OCI-LY1 (cell line): ENCODE data around the gene MMEL1.

ENCODE experiments used
- H2AFZ ChIP-seq: fragments of 200-600 bp; sonication (generic), shearing (Covaris generic); 2 replicates; pipeline ENCODE4 v1.6.0; 2014; ENCODE audit warnings: antibody characterized with exemption, mild to moderate bottlenecking, low read length
- H3F3A ChIP-seq: fragments of 200-600 bp; sonication (generic), shearing (Covaris generic); 2 replicates; pipeline ENCODE4 v1.6.0; 2014; ENCODE audit warnings: mild to moderate bottlenecking, antibody characterized with exemption, low read length, moderate library complexity; ENCODE audit not compliant: insufficient read depth
- H3K27ac ChIP-seq: fragments of 200-600 bp; sonication (generic); 2 replicates; pipeline ENCODE4 v1.5.1; 2014; ENCODE audit warnings: low read length, mixed run types, mild to moderate bottlenecking, low read depth; ENCODE audit not compliant: poor library complexity, severe bottlenecking
- H3K27me3 ChIP-seq: fragments of 200-600 bp; sonication (generic); 2 replicates; pipeline ENCODE4 v1.6.0; 2014; ENCODE audit warnings: antibody characterized with exemption, mild to moderate bottlenecking, low read length, moderate library complexity; ENCODE audit not compliant: insufficient read depth
- H3K36me3 ChIP-seq: fragments of 200-600 bp; sonication (generic); 2 replicates; pipeline ENCODE4 v1.6.1; 2014; ENCODE audit warnings: mild to moderate bottlenecking, antibody characterized with exemption, low read length, moderate library complexity, mixed read lengths; ENCODE audit not compliant: insufficient read depth
- H3K4me1 ChIP-seq: fragments of 200-600 bp; sonication (generic); 2 replicates; pipeline ENCODE4 v1.5.1; 2014; ENCODE audit warnings: mild to moderate bottlenecking, low read length, moderate library complexity; ENCODE audit not compliant: insufficient read depth, severe bottlenecking
- H3K4me2 ChIP-seq: fragments of 200-600 bp; sonication (generic), shearing (Covaris generic); 2 replicates; pipeline ENCODE4 v1.6.1; 2014; ENCODE audit warnings: low read length
- H3K4me3 ChIP-seq: fragments of 200-600 bp; sonication (generic); 2 replicates; pipeline ENCODE4 v1.5.1; 2014; ENCODE audit warnings: low read length, low read depth, mild to moderate bottlenecking, mixed read lengths; ENCODE audit not compliant: poor library complexity, severe bottlenecking
- H3K79me2 ChIP-seq: fragments of 200-600 bp; shearing (Covaris generic); 2 replicates; pipeline ENCODE4 v1.6.1; 2016; ENCODE audit warnings: mixed run types, low read length, mixed read lengths; ENCODE audit not compliant: insufficient read depth
- H3K9ac ChIP-seq: fragments of 200-600 bp; sonication (generic), shearing (Covaris generic); 2 replicates; pipeline ENCODE4 v1.6.1; 2014; ENCODE audit warnings: mild to moderate bottlenecking, low read length, mixed read lengths
- H3K9me2 ChIP-seq: fragments of 200-600 bp; sonication (generic), shearing (Covaris generic); 2 replicates; pipeline ENCODE4 v1.6.1; 2014; ENCODE audit warnings: low read depth, mild to moderate bottlenecking, low read length, mixed read lengths
- H3K9me3 ChIP-seq: fragments of 200-600 bp; shearing (Covaris generic); 2 replicates; pipeline ENCODE4 v1.6.1; 2014; ENCODE audit warnings: low read length, mixed read lengths
- H4K20me1 ChIP-seq: fragments of 200-600 bp; sonication (generic), shearing (Covaris generic); 2 replicates; pipeline ENCODE4 v1.6.0; 2016; ENCODE audit warnings: mild to moderate bottlenecking, low read length; ENCODE audit not compliant: insufficient read depth
- EZH2 ChIP-seq: fragments of 200-600 bp; sonication (generic), shearing (Covaris generic); IDR thresholded peaks from 2 replicates; pipeline ENCODE4 v1.8.0; 2017; ENCODE audit warnings: borderline replicate concordance, mixed run types, mild to moderate bottlenecking, antibody characterized with exemption, low read length, moderate library complexity, mixed read lengths
- TF ChIP-seq, protein P1 (sequence below): fragments of 200-600 bp; sonication (generic), shearing (Covaris generic); IDR thresholded peaks from 2 replicates; pipeline ENCODE4 v1.5.1; 2017; ENCODE audit warnings: mild to moderate bottlenecking, antibody characterized with exemption, low read length, moderate library complexity, mixed read lengths

MMEL1 gene

DNA sequence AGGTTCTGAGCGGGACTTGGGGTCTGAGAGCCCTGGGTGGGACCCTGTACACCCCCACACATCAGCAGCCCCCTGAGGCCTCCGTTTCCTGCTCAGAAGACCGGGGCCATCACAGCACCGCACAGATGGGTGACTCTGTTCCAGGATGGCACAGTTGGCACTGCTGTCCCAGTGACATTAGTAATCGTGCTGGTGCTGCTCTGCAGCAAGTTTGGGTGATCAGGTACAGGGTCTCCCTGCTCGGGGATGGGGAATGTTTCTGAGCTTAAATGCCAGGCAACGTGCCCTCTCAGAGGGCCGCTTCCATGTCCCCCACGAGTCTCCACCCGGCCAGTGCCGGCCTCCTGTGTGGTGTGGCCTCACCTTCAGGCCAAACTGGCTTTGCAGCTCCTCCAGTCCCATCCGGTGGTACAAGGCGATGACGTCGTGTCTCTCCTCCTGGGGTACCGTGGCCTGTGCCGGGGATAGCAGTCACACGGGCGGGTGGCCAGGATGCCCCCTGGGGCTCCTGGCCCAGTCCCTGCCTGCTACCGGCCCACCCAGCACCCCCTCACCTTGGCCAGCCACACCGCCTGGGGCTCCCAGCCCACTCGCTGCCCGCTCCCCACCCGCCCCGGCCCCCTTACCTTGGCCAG, 29.2 kb downstream of the MMEL1 start:
- H3K79me2 ChIP-seq, result no peaks in the 10 kb centered on the region

GRCh38 chr1:2602866-2603520, 29.8 kb downstream of the MMEL1 start:
- Histone ChIP-seq H3K79me2 (no peaks in the 10 kb centered on the region), H3K4me3 (no peak overlapping the region), H3K9me3 (no peaks in the 10 kb centered on the region), H3K27me3 (no peaks in the 10 kb centered on the region), H4K20me1 (no peaks in the 10 kb centered on the region), H3K36me3 (no peaks in the 10 kb centered on the region), H2AFZ (no peak overlapping the region), H3K27ac (no peak overlapping the region), H3K4me2 (no peak overlapping the region), H3K9ac (no peak overlapping the region), H3F3A (no peaks in the 10 kb centered on the region), H3K9me2 (no peaks in the 10 kb centered on the region), H3K4me1 (no peaks in the 10 kb centered on the region)
- TF ChIP-seq, protein P1, sequence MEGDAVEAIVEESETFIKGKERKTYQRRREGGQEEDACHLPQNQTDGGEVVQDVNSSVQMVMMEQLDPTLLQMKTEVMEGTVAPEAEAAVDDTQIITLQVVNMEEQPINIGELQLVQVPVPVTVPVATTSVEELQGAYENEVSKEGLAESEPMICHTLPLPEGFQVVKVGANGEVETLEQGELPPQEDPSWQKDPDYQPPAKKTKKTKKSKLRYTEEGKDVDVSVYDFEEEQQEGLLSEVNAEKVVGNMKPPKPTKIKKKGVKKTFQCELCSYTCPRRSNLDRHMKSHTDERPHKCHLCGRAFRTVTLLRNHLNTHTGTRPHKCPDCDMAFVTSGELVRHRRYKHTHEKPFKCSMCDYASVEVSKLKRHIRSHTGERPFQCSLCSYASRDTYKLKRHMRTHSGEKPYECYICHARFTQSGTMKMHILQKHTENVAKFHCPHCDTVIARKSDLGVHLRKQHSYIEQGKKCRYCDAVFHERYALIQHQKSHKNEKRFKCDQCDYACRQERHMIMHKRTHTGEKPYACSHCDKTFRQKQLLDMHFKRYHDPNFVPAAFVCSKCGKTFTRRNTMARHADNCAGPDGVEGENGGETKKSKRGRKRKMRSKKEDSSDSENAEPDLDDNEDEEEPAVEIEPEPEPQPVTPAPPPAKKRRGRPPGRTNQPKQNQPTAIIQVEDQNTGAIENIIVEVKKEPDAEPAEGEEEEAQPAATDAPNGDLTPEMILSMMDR, result no peak
- TF ChIP-seq EZH2, result no peak

More for the DNA sequence above, 29.2 kb downstream of the MMEL1 start:
- no peak overlapping the region for H3K27ac ChIP-seq
- no peaks in the 10 kb centered on the region for H4K20me1 ChIP-seq
- no peak overlapping the region for H2AFZ ChIP-seq
- no peaks in the 10 kb centered on the region for H3K36me3 ChIP-seq
- H3K4me2 ChIP-seq, result no peak overlapping the region
- H3K9ac ChIP-seq, result no peak overlapping the region
- H3K4me1 ChIP-seq, result no peaks in the 10 kb centered on the region
- H3K27me3 ChIP-seq, result peaks cover 1% of the 10 kb centered on the region; the same call in 1 of the 2 replicates
- TF ChIP-seq, protein P1, result no peak
- no peak for TF ChIP-seq EZH2
- H3K9me2 ChIP-seq, result no peaks in the 10 kb centered on the region
- no peaks in the 10 kb centered on the region for H3K9me3 ChIP-seq
- no peak overlapping the region for H3K4me3 ChIP-seq
- H3F3A ChIP-seq, result no peaks in the 10 kb centered on the region

GRCh38 chr1:2602311-2602835, 30.4 kb downstream of the MMEL1 start:
- H3K79me2 ChIP-seq, result no peaks in the 10 kb centered on the region
- no peak overlapping the region for H3K27ac ChIP-seq
- no peaks in the 10 kb centered on the region for H3K9me2 ChIP-seq
- H4K20me1 ChIP-seq, result no peaks in the 10 kb centered on the region
- no peaks in the 10 kb centered on the region for H3F3A ChIP-seq
- no peak overlapping the region for H3K4me3 ChIP-seq
- H2AFZ ChIP-seq, result no peak overlapping the region
- TF ChIP-seq EZH2, result no peak
- TF ChIP-seq, protein P1, result no peak
- H3K4me2 ChIP-seq, result no peak overlapping the region
- H3K36me3 ChIP-seq, result no peaks in the 10 kb centered on the region
- no peaks in the 10 kb centered on the region for H3K9me3 ChIP-seq
- no peaks in the 10 kb centered on the region for H3K27me3 ChIP-seq
- no peak overlapping the region for H3K9ac ChIP-seq
- no peaks in the 10 kb centered on the region for H3K4me1 ChIP-seq
